NCI-H526 treated with DMSO at 0.1 percent for 48 hours (cell line): ENCODE results near the gene TWIST2.

Source experiments
- DNase-seq: peaks from one replicate; lab custom pipeline; 2025; lab: John Stamatoyannopoulos, UW

TWIST2 gene

GRCh38 chr2:238920053-238920452, 72.2 kb downstream of the TWIST2 start:
- DNase-seq = no peak

DNA sequence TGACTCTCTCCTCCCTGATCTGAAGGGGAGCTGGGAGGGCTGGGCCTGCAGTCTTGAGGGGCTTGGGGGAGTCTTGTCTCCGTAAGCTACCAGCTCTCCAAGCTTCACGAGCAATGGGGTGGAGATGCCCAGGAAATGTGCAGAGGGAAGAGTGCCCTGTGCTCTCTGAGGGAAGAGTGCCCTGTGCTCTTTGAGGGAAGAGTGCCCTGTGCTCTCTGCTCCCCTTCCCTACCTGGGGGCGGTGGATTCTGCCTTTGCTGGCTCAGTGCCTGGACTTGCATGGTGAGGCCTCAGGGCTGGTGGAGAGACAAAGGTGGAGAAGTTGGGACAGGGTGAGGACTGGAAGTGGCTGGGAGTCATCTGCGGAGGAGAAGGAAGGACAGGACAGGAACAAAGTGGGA, 72.7 kb downstream of the TWIST2 start:
- no peak for DNase-seq

DNA sequence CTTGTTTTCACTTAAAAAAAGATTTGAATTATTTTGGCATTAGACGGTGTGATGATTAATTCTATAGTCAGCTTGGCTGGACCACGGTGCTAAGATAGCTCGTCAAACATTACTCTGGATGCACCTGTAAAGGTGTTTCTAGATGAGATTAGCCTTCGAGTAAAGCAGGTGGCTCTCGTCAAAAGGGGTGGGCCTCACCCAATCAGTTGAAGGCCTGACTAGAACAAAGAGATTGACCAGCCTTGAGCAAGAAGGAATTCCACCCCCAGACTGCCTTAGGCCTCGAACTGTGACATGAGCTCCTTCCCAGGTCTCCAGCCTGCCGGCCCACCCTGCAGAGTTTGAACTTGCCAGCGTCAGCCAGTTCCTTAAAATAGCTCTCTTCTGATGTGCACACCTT, 73.4 kb downstream of the TWIST2 start:
- no peak for DNase-seq

DNA sequence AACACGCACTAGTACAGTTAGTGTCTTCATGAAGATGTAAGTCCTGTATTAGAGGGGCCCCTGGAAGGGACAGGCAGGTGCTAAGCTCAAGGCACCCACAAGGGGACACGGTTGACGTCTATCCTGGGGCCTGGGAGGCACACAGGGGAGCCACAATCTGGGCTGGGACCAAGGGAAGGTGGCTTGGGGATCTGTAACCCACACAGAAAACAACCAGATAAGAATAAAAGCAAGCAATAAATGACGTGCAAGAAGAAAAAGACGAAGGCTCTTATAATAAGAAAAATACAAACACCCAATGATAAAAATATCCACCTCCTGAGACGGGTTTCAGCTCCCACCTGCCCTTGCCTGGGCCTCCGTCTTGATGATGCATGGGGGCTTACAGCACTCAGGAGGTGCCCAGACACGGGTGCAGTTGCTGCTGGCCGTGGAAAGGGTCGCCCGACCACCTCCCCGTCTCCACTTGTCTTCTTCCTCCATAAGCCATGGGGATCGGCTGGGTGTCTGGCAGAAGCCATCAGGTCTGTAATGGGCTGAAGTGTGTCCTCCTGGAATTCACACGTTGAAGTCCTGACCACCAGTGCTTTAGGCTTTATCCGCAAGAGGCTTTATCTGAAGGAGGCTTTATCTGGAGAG, 73.9 kb downstream of the TWIST2 start:
- no peak for DNase-seq

- DNase-seq = no peak
Measured at GRCh38 chr2:238922435-238922834, 74.5 kb downstream of the TWIST2 start.

GRCh38 chr2:238924032-238924431, 76.1 kb downstream of the TWIST2 start:
- no peak for DNase-seq

DNA sequence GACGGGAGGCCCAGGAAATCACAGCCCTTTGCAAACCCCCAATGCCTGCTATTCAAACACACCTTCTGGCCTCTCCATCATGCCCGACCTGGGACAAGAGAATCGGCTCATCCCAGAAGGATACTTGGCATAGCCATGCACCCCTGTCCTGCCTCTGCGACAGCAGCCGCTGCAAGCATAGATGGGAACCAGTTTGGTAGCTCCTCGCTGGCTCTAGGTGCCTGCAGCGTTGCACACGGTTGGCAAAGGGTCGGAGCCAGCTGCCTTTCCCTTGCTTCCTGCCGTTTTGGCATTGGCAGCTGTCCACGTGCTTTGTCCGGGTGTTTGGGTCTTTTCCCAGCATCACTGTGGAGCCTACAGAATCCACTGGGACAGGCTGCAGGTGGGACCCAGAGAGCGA, 76.9 kb downstream of the TWIST2 start:
- no peak for DNase-seq

- no peak for DNase-seq
Measured at GRCh38 chr2:238925281-238925680, 77.4 kb downstream of the TWIST2 start.

DNA sequence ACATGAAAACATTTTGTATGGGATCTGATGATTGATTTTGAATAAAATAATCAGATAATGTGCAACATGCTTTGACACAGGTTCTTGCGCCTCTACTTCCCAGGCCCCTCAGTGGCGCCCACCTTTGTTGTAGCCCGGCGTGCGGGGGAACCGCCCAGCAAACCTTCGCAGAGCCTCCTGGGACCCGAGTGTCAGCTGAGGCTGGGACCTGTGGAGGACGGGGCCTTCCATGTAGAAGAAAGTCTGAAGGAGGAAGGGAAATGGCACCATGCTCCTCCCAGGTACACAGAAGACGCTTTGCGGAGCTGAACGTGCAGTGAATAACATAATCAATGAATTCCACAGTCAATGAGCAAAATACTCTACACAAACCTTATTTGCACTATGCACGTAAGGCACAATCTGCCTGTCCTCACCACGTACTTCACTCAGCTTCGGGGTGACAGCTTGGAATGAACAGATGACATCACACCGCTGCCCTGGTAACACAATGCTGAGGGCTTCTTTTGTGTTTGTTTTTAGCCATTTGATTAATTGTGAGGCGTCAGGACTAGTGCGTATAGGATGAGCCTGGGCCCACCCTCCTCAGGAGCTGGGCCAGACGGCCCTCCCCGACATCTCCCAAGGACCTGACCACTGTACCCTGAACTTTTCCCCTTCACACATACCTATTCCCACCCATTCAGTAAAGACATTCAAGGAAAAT, 78.1 kb downstream of the TWIST2 start:
- no peak for DNase-seq

DNA sequence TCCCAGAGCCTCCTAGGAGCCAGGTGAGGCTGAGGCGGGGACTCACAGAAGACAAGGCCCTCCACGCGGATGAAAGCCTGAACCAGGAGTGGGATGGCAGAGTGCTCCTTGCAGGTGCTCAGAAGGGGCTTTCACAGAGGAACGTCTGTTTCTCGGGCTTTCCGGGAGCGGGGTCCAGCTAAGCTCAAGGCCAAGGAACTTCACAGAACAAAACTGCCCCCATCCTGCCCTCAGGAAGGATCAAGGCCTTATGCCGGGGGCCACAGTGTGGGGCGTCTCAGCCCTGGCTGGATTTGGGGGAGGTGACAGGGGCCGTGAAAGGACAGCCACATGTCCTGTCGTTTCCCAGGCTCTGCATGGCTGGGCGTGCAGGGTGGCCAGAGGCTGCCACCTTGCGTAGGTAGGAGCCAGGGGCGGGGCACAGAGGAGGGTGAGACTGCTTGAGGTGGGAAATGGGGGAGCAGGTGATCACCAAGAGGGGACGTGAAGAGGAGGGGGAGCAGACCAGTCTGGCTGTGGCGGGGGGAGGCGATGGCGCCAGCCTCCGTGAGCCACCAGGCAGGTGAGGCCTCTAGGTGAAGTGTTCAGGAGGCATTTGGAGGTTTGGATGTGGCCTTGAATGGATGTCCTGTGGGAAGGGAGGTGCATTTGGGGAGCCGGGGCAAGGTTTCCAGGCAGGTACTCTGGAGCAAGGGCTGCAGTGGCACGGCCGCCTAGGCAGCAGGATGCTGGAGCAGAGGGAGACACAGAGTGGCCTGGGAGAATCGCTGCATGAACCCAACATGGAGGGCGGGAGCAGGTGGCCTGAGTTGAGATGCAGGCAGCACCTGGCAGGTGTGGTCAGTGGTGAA, 79.1 kb downstream of the TWIST2 start:
- DNase-seq = no peak

- DNase-seq = no peak
Measured at GRCh38 chr2:238927746-238928519, 80.0 kb downstream of the TWIST2 start.

DNA sequence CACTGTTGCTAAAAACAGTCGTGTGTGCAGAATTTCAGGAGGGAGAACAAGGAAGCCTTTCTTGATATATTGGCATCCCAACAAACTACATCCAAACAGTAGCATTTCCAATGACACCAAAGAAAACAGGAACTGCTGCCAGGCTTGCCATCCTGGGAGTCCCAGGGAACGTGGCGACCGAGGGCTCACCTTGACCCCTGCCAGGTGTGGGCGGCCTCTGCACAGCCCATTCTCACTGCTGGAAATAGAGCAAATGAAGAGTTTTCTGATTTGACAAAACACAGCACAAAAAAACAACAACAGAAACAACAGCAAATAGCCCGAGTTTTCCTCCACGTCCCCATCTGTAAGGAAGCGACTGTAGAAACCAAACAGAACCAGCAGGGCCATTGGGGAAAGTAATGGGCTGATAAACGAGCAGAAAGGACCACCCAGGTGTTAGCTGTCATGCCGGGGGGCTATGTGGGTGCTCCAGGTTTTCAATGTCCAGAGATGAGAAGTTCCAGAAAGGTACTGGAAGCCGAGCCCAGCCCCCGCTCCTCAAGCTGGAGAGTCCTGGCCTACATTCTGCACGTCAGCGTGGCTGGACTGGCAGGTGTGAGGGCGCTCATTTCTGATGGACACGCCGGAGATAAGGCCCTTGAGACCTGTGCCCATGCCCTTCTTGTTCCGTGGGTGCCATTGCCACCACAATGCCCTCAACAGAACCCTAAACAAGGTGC, 80.8 kb downstream of the TWIST2 start:
- DNase-seq = no peak

DNA sequence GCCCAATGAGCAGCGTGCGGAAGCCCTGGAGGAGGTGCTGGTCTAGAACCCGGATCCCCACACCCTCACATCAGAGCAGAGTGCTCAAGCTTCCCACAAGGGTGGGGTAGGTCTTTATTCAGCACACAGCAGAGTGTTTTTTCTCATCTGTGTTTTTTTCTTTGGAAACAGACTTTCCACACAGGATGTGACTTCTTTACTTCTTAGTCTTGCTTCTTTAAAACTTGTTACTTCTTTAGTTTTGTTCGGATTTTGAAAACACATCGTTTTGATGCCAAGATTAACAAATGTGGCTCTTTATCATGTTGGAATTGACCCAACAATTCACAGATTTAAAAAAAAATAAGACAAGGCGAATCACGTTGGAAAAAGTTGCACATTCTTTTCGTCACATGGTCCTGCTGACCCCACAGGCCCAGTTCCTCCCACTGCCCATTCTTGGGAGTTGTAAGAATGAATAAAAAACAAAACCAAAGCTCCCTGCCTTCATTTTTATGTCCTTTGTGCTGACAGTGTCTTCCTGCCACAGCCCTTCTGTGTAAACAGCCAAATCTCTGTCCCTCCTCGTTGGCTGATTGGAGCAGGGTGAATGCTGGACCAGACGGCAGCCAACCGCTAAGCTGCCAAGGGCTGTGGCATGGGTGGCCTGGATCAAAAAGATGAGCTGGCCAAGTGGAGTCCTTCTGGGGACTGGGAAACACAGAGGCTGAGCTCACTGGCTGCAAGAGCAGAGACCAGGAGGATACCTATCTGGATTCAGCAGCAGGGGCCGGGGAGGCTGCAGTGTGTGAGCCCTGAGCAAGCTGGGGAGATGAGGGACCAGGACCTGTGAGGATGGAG, 81.6 kb downstream of the TWIST2 start:
- no peak for DNase-seq

DNA sequence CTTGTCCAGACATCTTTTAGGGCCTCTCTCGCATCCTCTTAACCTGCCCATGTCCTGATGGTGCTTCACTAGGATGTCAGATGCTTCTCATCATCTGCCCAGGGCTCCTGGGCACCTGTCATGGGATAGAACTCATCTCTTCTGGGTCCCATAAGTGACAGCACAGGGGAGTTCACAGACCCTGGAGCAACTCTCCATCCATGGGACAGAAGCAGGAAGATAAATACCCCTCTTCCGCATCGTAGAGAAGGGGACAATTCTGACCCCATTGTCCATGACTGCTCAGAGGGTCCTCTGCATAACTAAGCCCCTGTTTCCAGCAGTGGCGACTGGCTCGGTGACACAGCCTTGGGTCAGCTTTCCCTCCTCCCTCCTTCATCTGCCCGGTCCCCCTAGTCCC, 82.3 kb downstream of the TWIST2 start:
- no peak for DNase-seq

DNA sequence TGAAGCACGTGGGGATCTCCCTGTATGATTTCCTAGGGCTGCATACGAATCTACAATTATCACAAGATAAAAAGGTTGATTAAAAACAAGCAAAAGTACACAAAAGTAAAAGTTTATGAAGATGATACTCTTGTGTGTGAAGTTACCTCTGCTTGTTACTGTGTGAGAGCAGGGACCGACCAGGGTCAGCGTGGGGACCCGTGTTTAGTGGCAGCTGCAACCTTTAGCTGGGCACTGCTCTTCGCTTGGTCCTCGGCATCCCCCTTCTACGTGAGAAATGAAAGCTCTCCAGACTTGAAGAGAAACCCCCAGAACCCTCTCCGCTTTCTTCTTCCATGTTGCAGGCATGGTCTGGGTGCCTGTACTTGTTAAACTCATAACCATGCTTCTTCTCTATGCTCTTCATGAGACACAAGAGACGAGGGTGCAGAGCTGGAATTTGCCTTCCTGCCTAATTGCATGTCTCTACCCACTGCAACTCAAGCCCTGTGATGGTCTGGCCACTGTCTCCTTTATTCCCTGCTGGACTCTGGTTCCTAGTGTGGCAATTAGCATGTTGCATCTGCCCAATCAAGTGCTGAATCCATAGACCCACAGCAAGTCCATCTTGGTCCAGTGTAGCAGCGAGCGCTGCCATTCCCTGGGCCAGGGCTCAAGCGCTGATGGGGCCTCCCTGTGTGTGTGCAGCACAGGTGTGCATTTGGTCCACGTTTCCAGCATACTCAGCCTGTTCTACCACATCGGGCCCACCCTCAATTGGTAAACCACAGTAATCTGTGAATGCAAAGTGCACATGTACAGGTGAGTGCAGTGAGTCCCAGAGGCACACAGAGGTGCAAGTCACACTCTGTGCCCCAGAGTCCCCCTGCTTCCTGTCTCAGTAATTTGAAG, 88.5 kb downstream of the TWIST2 start:
- no peak for DNase-seq

- DNase-seq = no peak
Measured at GRCh38 chr2:238938003-238938400, 90.1 kb downstream of the TWIST2 start.

DNA sequence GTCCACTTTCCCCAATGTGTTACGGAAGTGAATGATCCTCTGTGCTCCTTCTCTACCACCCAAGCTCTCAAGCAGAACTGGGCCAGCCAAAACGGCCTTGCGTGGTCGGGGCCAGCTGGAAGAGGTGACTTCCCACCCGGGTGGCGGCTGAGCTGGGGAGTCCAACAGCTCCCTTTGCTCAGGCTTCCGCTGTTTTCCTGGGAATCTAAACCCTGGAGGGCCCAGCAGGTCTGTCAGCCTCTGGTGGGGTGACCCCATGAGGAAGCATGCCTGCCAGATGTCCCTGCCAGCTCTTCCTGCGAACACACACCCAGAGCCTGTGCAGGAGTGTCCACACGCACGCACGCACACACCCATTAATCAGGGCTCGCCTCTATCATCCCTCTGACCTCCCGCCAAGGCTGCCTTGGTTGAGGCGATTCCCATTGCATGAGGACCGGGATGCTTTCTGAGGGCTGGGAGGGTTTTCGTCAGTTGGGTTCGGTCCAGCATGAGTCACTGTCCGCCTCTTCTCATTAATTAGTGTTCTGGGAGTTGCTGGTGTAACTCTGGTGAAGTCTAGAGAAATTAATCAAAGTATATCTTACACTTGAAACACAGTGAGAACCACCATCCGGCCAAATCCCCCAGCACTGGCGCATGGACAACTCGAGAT, 90.6 kb downstream of the TWIST2 start:
- no peak for DNase-seq

DNA sequence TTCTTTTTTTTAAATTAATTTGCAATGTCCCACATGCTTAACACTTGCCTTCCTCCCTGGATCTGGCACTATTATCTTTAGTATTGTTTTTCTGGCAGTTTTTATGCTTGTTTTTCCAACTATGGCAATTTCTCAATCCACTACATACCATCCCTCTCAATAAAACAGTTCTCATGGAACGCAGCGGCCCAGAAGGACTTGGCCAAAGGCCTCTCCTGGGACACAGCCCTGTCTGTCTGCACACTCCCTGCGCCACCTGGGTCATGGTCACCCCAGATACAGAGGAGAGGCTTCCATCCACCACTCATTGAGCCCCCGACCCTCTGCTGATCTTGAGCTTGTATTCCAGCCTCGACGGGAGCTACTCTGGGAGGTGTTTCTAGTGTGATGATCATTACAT, 91.2 kb downstream of the TWIST2 start:
- no peak for DNase-seq
